ENCODE data around the gene OSBPL10. TPM values are rescaled to one million over a fixed set of nuclear protein-coding genes. Genes with fewer than 3 reads are reported as not detected.

OSBPL10 gene
- total RNA-seq, 4 donors from 2014 or later: 7.9 to 25.5 (median 11.8) TPM

DNA sequence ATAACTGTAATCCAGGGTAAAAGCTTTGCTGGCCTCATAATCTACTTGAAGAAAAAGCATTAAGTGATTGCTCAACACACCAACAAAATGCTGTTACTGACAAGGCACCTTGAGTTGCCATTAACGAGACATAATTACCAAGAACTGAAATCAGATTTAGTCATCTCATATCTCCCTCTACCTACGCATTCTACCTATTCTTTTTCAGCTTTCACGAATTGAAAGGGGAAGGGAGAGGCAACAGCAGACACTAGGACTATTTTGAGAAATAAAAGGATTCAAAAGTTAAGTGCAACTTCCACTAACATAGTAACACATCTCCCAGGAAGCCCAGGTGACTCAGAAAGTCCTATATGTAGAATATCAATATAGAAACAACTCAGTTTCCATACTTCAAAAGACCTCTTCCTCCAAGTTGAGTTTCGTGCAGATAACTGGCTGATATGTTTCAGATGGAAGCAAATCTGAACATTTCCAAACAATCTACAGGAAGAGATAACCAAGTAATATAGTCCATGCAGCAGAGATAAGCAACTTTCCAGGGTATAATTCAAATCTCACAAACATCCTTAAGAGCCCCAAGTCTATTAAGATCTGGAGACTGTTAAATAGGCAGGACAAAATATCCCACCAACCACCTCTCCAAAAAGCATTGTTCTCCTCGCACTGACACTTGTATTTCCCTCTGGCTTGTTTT, 1.9 kb downstream of the OSBPL10 start:
- WGBS, 2 donors (ENCODE audit: low coverage in 1 of 2): 67 to 77% methylated on average over 5 of the region's 5 CpGs
- no peaks in the 10 kb centered on the region for H3K9me3 ChIP-seq
- no peaks in the 10 kb centered on the region for H3K36me3 ChIP-seq
- peaks cover 0 to 21% (median 8%) of the 10 kb centered on the region in 3 donors for H3K4me1 ChIP-seq
- no peak overlapping the region for H3K4me3 ChIP-seq
- no peak for TF ChIP-seq EP300 (IDR thresholded peaks at IDR 0.05)
- no peak for TF ChIP-seq POLR2A (IDR thresholded peaks at IDR 0.05)
- TF ChIP-seq CTCF (IDR thresholded peaks at IDR 0.05): no peak
- no peak overlapping the region for H3K27ac ChIP-seq
- no peaks in the 10 kb centered on the region for H3K27me3 ChIP-seq
- no peak for ATAC-seq

DNA sequence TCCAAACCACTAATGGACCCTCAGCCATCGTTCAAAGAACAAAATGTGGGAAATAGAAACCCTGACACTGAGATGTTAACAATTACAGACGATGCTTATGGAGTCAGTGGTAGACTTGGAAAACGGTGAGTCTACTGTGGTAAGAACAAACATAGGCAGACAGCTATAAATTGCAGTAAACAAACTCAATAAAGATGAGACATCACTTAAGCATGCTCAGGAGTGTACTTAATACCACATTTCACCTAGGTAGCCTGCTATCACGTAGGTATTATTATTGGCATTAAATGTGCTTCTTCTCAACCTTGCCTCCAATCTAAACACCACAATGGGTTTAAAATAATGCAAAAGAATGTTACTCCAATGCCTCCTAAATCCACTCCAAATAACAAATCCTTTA, 2.5 kb downstream of the OSBPL10 start:
- H3K4me3 ChIP-seq: no peak overlapping the region
- ATAC-seq: no peak
- H3K27ac ChIP-seq: no peak overlapping the region
- no peaks in the 10 kb centered on the region for H3K27me3 ChIP-seq
- 97 to 100% methylated on average over 3 to 4 of the region's 4 CpGs for WGBS, 2 donors (ENCODE audit: low coverage in 1 of 2)
- H3K9me3 ChIP-seq: no peaks in the 10 kb centered on the region
- TF ChIP-seq CTCF (IDR thresholded peaks at IDR 0.05) (no peak), POLR2A (IDR thresholded peaks at IDR 0.05) (no peak), EP300 (IDR thresholded peaks at IDR 0.05) (no peak), POLR2AphosphoS5 (IDR thresholded peaks at IDR 0.05) (no peak)
- peaks cover 0 to 21% (median 8%) of the 10 kb centered on the region in 3 donors for H3K4me1 ChIP-seq
- H3K36me3 ChIP-seq: no peaks in the 10 kb centered on the region

- Histone ChIP-seq H3K36me3 (no peaks in the 10 kb centered on the region), H3K4me1 (peaks cover 0 to 21% (median 8%) of the 10 kb centered on the region in 3 donors), H3K27me3 (no peaks in the 10 kb centered on the region), H3K4me3 (no peak overlapping the region), H3K9me3 (no peaks in the 10 kb centered on the region), H3K27ac (no peak overlapping the region)
- no peak for ATAC-seq
- WGBS, 2 donors (ENCODE audit: low coverage in 1 of 2): 74 to 86% methylated on average over 2 of the region's 2 CpGs
- no peak for TF ChIP-seq POLR2AphosphoS5 (IDR thresholded peaks at IDR 0.05)
- TF ChIP-seq CTCF (IDR thresholded peaks at IDR 0.05): no peak
- no peak for TF ChIP-seq EP300 (IDR thresholded peaks at IDR 0.05)
- TF ChIP-seq POLR2A (IDR thresholded peaks at IDR 0.05): no peak
Measured at GRCh38 chr3:31977736-31978135, 3.3 kb downstream of the OSBPL10 start.

GRCh38 chr3:31976302-31976701, 4.8 kb downstream of the OSBPL10 start:
- Histone ChIP-seq H3K9me3 (no peaks in the 10 kb centered on the region), H3K4me1 (peaks cover 0 to 15% (median 3%) of the 10 kb centered on the region in 3 donors), H3K27ac (no peak overlapping the region), H3K4me3 (no peak overlapping the region), H3K27me3 (no peaks in the 10 kb centered on the region), H3K36me3 (no peaks in the 10 kb centered on the region)
- 90 to 94% methylated on average over 2 of the region's 2 CpGs for WGBS, 2 donors (ENCODE audit: low coverage in 1 of 2)
- ATAC-seq: no peak
- TF ChIP-seq POLR2AphosphoS5 (IDR thresholded peaks at IDR 0.05) (no peak), POLR2A (IDR thresholded peaks at IDR 0.05) (no peak), CTCF (IDR thresholded peaks at IDR 0.05) (no peak), EP300 (IDR thresholded peaks at IDR 0.05) (no peak)

DNA sequence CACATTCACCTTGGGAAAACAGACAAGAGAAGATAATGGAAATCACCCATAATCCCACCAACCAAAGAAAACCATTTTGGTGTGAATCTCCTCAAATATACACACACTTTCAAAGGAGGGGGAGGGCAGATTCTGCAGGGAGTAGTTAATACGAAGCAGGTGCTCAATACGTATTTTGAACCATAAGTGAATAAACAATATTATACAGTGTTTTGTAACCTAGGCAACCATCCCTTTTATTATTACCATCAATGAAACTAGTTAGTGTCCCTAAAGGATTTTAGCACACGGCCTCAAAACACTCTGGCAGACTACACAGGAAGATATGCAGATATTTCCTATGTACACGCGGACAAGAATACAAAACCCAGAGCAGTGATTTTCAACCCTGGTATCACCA, 6.1 kb downstream of the OSBPL10 start:
- ATAC-seq: no peak
- TF ChIP-seq POLR2AphosphoS5 (IDR thresholded peaks at IDR 0.05) (no peak), POLR2A (IDR thresholded peaks at IDR 0.05) (no peak), EP300 (IDR thresholded peaks at IDR 0.05) (no peak), CTCF (IDR thresholded peaks at IDR 0.05) (no peak)
- Histone ChIP-seq H3K36me3 (no peaks in the 10 kb centered on the region), H3K9me3 (no peaks in the 10 kb centered on the region), H3K4me1 (peaks cover 0 to 8% (median 2%) of the 10 kb centered on the region in 3 donors), H3K27me3 (no peaks in the 10 kb centered on the region), H3K4me3 (no peak overlapping the region), H3K27ac (no peak overlapping the region)
- 52 to 67% methylated on average over 5 of the region's 5 CpGs for WGBS, 2 donors (ENCODE audit: low coverage in 1 of 2)
